Suprapubic skin (tissue), 4 donors: ENCODE results near the gene TSHZ2.

Experiments used
- CTCF ChIP-seq, 2 donors: fragments of 200-600 bp in 1 of 2; fragments of 450-650 bp in 1 of 2; sonication (generic) in 1 of 2; IDR thresholded peaks; one replicate each; pipeline ENCODE4 v1.5.1; 2016 to 2019; ENCODE audit warnings: antibody characterized with exemption in 2 of 2, mild to moderate bottlenecking in 1 of 2, moderate library complexity in 1 of 2
- EP300 ChIP-seq: sonication (generic); formaldehyde crosslinking; IDR thresholded peaks from one replicate; pipeline ENCODE4 v1.6.1; 2017; ENCODE audit warnings: antibody characterized with exemption
- POLR2A ChIP-seq, 2 donors: fragments of 450-650 bp; IDR thresholded peaks; one replicate each; pipeline ENCODE4 v1.6.1; 2017; ENCODE audit warnings: antibody characterized with exemption in 2 of 2, mild to moderate bottlenecking in 2 of 2, moderate library complexity in 2 of 2
- POLR2AphosphoS5 ChIP-seq, 3 donors: sonication (generic); formaldehyde crosslinking; IDR thresholded peaks; one replicate each; pipeline ENCODE4 v1.6.1; 2017; ENCODE audit warnings: antibody characterized with exemption in 3 of 3

GRCh38 chr20:53216478-53216855 is 244.3 kb downstream of the TSHZ2 start:
- TF ChIP-seq CTCF (IDR thresholded peaks at IDR 0.05): no peak
- no peak for TF ChIP-seq POLR2AphosphoS5 (IDR thresholded peaks at IDR 0.05)
- no peak for TF ChIP-seq POLR2A (IDR thresholded peaks at IDR 0.05)
- TF ChIP-seq EP300: no peak
